D721Med (cell line): ENCODE data around the gene TRIM37.

Experiments used
- DNase-seq: peaks from one replicate; pipeline ENCODE4 v3.0.0; 2011; ENCODE audit warnings: low spot score; ENCODE audit not compliant: insufficient read length
- FAIRE-seq: peaks from 2 replicates; lab custom pipeline; 2011; peaks lifted over from hg19 to GRCh38; lab: Jason Lieb, UNC
- TF ChIP-seq, protein P1 (sequence below): IDR thresholded peaks from 2 replicates; pipeline ENCODE4 v1.5.1; 2012; ENCODE audit warnings: mild to moderate bottlenecking, control low read depth; ENCODE audit not compliant: insufficient read depth; ENCODE audit errors: missing control alignments

TRIM37 gene

GRCh38 chr17:59131131-59131530 is 24.5 kb upstream of the TRIM37 start:
- TF ChIP-seq, protein P1, sequence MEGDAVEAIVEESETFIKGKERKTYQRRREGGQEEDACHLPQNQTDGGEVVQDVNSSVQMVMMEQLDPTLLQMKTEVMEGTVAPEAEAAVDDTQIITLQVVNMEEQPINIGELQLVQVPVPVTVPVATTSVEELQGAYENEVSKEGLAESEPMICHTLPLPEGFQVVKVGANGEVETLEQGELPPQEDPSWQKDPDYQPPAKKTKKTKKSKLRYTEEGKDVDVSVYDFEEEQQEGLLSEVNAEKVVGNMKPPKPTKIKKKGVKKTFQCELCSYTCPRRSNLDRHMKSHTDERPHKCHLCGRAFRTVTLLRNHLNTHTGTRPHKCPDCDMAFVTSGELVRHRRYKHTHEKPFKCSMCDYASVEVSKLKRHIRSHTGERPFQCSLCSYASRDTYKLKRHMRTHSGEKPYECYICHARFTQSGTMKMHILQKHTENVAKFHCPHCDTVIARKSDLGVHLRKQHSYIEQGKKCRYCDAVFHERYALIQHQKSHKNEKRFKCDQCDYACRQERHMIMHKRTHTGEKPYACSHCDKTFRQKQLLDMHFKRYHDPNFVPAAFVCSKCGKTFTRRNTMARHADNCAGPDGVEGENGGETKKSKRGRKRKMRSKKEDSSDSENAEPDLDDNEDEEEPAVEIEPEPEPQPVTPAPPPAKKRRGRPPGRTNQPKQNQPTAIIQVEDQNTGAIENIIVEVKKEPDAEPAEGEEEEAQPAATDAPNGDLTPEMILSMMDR: no peak
- DNase-seq: no peak
- peak; percentile 67 for FAIRE-seq

- FAIRE-seq (no peak), DNase-seq (no peak)
- TF ChIP-seq, protein P1: no peak
These were observed 23.1 kb upstream of the TRIM37 start for GRCh38 chr17:59129814-59130213.

DNA sequence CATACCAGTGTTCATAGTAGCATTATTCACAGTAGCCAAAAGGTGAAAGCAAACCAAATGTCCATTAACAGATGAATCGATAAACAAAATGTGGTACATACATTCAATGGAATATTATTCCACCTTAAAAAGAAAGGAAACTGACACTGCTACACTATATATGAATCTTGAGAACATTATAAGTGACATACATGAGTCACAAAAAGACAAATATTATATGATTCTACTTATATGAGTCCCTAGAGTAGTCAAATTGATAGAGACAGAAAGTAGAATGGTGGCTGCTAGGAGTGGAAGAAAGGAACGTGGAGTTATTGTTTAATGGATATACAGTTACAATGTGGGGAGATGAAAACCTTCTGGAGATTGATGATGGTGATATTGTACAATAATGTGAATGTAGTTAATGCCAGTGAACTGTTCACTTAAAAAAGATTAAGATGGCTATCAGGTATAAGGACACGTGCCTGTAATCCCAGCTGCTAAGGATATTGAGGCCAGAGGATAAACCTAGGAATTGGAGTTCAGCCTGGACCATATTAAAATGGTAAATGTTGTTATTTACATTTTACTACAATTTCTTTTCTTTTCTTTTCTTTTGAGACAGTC is 20.2 kb upstream of the TRIM37 start:
- TF ChIP-seq, protein P1: no peak
- FAIRE-seq (no peak), DNase-seq (no peak)

GRCh38 chr17:59124665-59125064 is 18.0 kb upstream of the TRIM37 start:
- DNase-seq: no peak
- FAIRE-seq: no peak
- TF ChIP-seq, protein P1: no peak

DNA sequence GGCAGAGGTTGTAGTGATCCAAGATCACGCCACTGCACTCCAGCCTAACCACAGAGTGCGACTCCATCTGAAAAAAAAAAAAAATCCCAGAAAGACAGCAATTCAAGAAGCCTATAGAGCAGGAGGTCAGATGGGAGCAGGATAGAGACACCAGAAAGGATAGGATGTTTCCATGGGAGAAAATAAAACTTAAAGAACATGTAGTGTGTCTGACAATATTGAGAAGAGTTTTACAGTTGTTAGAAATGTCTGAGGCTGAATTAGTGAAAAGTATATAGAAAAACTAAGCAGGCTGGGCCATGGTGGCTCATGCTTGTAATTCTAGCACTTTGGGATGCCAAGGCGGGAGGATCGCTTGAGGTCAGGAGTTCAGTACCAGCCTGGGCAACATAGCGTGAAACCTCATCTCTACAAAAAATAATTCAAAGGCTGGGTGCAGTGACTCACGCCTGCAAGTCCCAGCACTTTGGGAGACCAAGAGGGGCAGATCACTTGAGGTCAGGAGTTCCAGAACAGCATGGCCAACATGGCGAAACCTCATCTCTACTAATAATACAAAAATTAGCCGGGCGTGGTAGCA is 15.3 kb upstream of the TRIM37 start:
- TF ChIP-seq, protein P1: no peak
- FAIRE-seq (no peak), DNase-seq (no peak)

DNA sequence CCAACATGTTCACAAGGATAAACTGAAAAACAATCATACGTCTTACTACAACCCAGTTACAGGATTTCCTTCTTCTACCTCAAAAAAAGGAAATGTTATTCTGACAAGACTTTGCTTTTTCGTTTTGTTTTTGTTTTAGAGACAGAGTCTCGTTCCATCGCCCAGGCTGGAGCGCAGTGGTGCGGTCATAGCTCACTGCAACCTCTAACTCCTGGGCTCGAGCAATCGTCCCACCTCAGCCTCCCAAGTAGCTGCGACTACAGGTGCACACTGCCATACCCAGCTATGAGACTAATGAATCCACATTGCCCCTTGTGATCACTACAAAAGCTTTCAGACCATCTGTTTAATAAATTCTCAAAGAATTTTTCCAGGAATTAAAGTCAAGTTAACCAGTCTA is 8.8 kb upstream of the TRIM37 start:
- FAIRE-seq: no peak
- DNase-seq: no peak
- TF ChIP-seq, protein P1: no peak

GRCh38 chr17:59111539-59111938 is 4.9 kb upstream of the TRIM37 start:
- FAIRE-seq (no peak), DNase-seq (no peak)
- TF ChIP-seq, protein P1: no peak
